Midbrain (tissue), 1 donor: ENCODE data around the gene FAM170B.
A peak's percentile ranks its signal among the peaks of the same experiment; 100 is the strongest.

Source experiments
- DNase-seq: peaks from one replicate; lab custom pipeline; 2025; lab: John Stamatoyannopoulos, UW

The FAM170B gene

DNA sequence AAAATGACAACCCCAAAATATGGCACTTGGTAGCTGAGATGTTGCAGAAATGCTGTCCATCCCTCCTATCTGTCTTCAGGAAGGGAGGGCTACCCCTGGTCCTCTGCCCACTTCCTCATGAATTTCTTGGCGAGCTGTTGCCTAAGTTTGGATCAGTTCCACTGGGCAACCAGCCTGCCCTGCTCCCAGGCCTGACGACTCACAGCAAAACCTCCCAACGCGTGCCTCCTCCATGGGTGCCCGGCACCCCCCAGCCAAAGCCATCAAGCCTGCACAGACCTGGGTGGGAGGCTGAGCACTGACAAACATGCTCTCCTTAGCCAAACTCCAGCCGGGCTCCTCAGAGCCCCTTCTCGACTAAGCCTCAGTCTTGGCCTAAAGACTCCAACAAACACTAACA, 27.4 kb downstream of the FAM170B start:
- peak; percentile 61 for DNase-seq

DNA sequence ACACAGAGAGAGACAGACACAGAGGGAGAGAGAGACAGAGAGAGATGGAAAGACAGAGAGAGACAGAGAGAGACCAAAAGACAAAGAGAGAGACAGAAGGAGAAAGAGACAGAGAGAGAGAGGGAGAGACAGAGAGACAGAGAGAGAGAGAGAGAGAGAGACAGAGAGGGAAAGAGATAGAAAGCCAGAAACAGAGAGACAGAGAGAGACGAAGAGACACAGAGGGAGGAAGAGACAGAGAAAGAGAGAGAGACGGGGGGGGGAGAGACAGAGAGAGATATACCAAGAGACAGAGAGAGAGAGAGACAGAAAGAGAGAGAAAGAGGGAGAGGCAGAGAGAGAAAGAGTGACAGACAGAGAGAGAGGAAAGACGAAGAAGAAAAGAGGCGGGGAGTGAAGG, 28.7 kb downstream of the FAM170B start:
- DNase-seq: no peak

DNA sequence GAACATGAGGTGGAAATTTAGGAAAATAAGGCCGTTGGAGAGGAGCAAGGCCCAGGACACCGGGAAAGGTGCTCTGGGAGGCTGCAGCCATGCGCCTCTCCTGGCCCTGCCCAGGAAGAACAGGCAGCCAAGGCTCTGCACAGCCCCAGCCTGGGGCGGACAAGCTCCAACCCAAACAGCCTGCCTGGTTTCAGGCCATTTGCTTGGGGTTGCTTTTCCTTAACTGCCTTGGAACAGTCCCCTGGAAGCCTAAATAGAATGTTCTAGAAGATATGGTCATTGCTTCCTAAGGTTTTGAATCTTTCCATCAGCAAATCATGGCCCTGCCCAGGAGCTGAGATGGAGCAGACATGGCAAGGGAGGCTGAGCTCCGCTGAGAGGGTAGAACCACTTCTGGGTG, 29.5 kb downstream of the FAM170B start:
- no peak for DNase-seq

DNA sequence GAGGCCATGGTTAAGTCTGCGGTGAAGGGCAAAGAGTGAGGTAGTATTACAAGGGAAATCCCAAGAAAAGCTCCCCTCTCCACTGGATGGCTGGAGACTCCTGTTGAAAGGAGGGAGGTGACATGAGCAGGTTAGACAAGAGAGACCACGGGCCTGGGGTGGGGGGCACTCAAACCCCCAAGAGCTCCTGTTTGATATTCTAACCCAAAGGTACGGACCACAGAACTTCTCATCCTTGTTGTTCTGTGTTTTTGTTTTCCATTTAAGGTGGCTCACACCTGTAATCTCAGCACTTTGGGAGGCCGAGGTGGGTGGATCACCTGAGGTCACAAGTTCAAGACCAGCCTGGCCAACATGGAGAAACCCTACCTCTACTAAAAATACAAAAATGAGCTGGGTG, 30.1 kb downstream of the FAM170B start:
- DNase-seq: no peak

DNA sequence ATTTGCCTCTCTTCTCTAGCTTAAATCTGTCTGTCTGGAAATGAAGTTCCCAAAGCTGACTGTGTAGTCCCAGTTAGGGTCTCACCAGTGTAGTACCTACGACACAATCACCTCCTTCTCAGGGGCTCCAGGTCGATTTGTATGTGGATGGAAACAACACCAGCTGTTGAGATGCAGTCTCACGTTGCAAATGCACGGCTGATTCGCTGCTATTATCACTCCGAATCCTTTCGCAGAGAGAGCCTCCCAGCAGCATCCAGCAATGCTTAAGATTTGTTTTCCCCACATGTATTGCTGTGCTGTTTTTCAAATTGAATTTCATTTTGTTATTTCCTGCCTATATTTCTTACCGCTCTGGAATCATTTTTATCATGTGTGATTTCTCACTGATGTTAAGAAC, 34.8 kb downstream of the FAM170B start:
- DNase-seq: no peak

DNA sequence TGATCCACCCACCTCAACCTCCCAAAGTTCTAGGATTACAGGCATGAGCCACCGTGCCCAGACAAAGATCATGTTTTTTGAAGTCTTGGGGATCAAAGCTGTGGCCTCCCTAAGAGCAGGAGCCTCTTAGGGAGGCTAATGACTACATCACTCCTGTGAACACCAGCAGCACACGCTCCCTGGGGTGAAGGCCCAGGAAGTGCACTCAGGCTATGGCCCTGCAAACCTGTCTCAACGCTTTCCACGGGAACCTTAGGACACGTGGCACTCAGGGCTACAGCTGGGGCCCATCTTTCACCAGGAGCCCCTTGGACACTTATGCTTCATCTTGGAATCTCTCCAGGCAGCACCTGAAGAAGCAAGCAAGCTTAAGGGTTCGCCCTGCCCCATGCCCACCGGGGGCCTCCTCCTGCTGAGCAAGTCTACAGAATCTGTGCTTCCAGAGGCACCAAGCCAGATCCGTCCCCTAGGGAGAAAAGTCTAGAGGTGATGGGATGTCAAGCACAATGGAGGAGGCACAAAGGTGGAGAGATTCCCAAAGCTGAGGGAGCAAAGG, 36.9 kb downstream of the FAM170B start:
- DNase-seq: no peak

DNA sequence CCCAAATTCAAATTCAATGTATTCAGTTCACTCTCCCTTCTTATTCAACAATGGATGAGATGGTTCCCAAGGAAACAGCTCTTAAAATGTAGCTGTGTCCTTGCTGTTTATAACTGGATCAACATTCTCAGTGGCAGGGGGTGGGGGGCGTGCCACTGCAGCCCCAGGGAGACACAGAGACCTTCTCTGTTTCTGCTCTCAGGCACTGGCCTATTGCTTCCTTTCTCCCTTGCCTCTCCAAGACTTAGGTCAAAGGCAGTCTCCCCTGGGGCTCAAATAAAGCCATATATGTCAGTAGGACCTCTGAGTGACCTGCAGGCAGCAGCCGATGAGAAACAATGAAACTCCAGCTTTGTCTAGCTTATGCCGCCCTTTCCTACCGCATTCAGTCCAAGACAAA, 39.2 kb downstream of the FAM170B start:
- no peak for DNase-seq

DNA sequence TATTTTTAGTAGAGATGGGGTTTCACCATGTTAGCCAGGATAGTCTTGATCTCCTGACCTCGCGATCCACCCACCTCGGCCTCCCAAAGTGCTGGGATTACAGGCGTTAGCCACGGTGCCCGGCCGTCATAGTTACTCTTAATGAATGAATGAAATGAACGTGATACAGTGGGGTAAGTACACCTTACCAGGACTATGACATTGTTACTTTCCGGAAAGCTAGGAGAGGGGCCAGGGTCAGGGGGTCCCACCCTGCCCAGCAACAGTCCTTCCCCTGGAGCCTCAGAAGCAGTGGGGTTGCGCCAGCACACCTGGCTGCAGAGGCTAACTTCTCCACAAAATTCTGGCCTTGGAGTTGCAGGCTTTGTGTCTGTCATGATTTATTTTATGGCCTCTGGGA, 39.9 kb downstream of the FAM170B start:
- DNase-seq: no peak

DNA sequence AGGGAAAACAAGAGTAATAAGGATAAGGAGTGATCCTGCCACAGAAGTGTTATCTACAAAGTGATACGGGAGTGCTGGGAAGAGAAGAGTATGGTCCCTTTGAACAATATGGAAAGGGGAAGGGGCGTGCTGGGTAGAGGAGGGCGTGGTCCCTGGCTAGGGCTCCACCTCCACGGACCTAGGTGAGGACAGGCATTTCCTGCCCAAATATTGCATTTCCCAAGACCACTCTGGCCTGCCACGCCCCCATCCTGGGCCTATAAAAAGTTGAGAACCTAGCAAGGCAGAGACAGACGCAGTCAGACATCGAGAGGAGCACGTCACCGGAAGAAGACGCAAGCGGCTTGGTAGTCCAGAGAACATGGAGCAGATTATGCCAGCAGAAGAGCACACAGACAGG, 41.3 kb downstream of the FAM170B start:
- DNase-seq: no peak

DNA sequence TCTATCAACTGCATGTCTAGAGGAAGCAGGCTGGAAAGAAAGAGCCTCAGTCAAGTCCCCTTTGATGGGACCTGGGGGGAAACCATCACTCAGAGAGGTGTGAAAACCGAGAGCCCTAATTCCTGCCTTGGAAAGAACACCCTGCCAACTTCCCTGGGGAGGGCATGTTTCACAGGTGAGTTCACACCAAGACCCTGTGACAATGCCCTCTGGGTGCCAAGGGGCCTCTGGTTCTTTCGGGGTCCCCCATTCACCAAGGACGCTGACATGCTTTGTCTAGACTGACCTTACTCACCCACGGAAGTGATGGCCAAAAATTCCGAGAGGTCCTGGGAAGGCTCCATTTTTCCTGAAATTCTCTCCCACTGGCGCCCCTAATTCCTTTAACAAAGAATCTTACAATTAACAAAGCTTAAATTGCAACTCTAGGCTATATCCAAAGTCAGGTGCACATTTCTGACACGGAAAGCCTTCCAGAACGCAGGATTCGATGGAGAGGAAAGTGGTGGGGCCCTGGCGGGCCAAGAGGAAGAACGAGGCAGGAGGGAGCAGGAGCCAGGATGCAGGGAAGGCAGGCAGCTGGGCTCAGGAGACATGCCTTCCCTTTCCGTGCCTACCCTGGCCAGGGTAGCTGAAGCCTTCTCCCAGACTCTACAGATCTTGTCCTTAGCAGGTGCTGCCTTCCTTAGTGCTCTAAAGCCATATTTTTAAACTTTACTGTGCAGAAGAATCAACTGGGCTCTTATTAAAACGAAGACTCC, 42.2 kb downstream of the FAM170B start:
- DNase-seq: no peak

DNA sequence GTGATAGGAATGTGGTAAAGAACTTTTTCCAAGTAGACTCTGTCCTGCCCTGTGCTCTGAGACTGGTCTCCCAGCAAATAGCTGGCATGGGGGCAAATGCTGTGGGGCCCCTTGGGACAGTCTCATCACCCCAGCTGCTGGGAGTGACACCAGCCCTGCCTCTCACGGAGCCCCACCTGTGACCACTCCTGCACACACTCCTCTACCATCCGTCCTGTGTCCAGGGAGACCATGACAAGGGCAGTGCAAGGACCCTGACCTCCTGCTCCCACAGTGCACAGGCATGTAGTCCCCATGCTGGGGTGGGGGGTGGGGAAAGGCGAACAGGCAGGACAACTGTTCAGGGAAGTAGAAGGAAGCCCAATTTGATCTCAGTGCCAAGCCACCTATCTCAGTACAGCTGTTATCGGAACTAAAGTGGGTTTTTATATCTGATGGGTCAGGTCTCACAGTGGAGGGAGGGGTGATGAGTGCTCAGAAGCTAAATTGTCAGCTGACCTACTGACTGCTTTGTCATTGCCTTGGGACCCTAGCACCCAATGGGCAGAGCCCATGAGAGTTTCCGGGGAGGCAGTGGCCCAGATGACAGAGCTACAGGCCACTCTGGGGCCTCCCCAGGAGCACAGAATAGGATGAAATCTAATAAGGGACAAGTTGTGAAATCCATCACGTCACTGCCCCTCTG, 43.0 kb downstream of the FAM170B start:
- no peak for DNase-seq

DNA sequence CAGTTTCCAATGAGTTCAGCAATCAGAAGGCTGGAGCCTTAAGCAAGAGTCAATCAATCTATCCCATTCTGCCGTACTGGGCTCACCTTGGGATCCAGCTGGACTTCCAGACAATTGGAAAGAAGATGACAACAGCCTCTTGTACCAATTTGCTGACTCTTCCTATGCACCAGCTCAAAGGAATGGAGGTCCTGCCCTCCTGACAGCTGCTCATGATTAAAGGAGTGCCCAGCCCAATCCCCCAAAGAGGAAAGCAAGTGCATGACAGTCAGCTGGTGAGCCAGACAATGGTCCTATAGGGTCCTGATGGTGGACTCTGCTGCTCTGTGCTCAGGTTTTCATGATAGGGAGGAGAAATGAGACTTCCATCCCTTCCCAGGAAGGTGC, 43.6 kb downstream of the FAM170B start:
- no peak for DNase-seq

DNA sequence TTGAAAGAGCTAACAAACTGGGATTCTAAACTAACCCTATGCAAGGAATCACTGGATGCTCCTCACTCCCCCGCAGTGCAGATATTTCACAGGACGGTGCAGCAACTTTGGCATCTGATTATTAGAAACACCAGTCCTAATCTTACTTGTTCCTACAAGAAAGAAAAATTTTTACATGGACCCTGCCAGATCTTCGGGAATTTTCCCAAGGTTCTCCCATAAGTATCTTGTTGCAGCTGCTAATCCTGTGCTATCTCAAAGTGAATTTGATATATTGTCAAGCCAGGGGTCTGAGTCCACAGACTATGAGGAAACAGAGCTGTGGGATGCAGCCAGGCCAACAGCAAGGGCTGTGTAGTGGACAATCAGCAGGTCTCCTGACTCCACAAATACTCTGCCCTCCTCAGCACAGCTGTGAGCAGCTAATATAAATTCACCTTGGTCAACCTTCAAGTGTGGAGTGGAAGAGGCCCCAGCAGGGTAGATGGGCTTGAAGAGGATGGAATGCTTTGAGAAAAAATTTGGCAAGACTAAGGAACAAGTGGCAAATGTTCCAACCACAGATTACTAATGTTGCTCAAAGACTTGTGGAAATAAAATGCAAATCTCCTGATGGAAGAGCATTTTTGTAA, 44.1 kb downstream of the FAM170B start:
- DNase-seq: no peak

DNA sequence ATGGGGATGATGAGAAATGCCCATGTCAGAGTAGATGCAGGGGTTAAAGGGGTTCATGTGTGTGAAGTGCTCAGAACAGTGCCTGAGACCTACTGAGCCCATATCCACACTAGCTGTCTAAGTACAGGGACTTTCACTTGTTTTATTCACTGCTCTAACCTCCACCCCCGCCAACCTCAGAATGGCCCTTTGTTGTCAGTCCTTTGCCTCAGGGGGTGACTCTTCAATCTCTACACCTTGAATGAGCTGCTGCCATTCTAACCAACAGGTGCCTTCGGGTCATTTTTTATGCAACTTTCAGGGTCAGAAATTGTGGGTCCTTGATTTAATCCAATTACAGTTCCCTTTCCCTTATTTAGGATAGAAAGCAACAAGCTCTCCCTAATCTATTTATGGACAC, 44.7 kb downstream of the FAM170B start:
- DNase-seq: no peak

DNA sequence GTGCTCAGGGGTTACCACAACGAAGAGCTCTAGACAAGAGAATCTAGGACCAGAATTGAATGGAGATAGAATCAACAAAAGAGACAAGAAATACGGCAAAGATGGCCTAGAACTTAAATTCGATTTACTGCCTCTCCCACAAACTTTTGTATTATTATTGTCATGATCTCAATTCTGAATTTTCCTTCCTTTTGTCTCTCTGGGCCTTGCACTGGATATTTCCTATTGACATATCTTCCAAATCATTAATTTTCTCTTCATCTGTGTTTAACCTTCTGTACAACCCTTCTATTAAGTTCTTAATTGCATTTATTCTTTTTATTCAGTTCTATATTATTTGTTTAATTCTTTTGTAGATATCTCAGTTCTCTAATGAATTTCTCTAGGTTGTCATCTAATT, 46.9 kb downstream of the FAM170B start:
- no peak for DNase-seq

DNA sequence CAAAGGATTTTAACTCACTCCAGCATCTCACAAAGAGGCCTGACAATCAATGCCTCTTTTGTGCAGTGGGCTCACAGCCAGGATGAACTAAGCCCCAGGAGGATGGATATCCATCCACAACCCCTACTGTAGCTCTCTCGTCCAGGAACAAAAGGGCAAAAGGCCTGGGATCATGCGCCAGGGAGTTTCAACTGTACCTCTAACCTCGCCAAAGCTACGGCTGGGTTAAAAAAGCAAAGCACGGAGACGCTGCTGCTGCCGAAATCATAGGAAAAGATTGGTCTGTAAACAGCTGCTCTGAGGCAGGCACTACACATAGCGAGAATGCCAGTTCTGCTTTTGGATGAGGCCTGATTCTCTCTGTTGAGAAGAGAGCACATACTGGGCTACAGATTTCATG, 50.6 kb downstream of the FAM170B start:
- DNase-seq: peak; percentile 70

DNA sequence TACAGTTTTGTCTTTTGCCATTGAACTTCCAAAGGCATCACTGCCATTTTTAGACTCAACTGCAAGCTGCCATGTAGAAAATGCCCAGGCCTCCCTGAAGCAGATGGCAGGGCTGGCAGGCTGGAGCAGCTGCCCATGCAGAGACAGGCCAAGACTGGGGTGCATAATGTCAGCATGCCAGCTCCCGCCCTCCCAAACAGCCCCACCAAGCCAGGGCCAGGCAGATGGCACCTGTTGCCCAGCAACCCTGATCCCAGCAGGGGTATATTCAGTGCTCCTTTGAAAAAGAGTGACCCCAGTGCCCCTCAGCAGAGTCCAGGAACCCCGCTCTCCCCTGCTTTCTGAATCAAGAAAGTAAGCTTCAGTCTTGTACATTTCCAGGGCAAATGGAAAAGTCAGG, 51.1 kb downstream of the FAM170B start:
- no peak for DNase-seq

DNA sequence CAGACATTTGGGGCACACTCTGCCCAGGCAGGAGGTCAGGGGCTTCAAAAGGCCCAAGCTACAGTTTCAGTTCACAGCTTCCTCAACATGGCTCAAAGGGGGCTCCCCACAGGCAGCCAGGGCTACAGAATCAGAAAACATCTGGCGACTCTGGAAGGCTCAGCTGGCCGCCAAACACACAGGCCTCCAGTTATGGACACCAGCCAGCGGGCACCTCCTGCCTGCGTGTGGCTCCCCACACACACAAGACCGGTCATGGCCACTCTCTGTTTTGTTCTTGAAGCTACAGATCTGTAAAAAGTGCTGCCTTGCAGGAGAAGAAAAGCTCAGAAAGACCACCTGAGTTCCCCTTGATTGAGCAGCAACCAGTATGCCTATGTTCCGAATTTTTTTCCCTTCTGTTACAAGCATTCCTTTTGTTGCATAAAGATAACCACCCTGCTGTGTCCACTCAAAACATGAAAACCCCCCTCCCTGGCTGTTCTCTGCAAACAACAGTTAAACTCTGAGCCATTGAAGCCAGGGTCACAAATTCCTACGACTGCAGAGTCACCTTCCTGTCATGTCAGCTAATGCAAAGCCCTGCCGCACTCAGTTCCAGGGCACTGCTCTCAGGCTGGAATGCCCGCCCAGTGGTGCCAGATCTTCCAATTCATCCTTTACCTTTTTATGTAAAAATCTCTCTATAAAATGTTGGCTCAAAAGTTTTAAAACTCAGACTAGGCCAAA, 52.1 kb downstream of the FAM170B start:
- no peak for DNase-seq
